Hepatocyte (in vitro differentiated cells): Measurements from ENCODE around the gene VWF.

Experiments used
- CTCF ChIP-seq: fragments of 200-600 bp; sonication (generic); IDR thresholded peaks from 2 replicates; pipeline ENCODE4 v1.5.1; 2016; ENCODE audit warnings: antibody characterized with exemption, mild to moderate bottlenecking; ENCODE audit not compliant: poor library complexity
- EZH2 ChIP-seq: fragments of 200-600 bp; sonication (generic); IDR thresholded peaks from 2 replicates; pipeline ENCODE4 v1.6.1; 2016; ENCODE audit warnings: antibody characterized with exemption, mild to moderate bottlenecking, borderline replicate concordance
- EZH2phosphoT487 ChIP-seq: fragments of 200-600 bp; sonication (generic); IDR thresholded peaks from one replicate; pipeline ENCODE4 v1.6.1; 2018; ENCODE audit warnings: antibody characterized with exemption, mild to moderate bottlenecking, low read depth, moderate library complexity; ENCODE audit not compliant: unreplicated experiment, severe bottlenecking

GRCh38 chr12:6123258-6123657 is 1.2 kb downstream of the VWF start:
- TF ChIP-seq CTCF (no peak), EZH2 (no peak), EZH2phosphoT487 (no peak)
